Measurements from ENCODE around the gene TRAF3.
"Not testable (repeated sequence)": the region's sequence is repeated elsewhere in the genome, so short reads cannot be mapped to it uniquely, and the experiment has no call there.

The TRAF3 gene

DNA sequence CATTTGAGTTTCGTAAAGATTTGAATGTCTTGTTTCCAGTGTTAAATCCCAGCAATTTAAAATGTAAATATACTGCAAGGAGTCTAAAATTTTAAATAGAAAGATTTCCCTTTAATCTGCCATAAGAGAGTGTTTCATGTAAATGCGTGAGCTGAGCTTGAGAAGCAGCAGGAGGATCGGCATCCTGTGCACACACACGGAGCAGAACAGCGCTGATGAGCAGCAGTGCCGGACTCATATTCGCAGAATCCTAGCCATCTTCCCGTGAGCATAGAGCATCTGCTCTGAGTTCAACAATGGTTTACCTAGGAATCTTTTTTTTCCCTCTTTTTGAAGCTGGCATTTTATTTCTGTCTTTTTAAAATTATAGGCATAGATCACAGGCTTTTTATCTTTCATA is 115.4 kb downstream of the TRAF3 start:
- TF ChIP-seq, protein P1, sequence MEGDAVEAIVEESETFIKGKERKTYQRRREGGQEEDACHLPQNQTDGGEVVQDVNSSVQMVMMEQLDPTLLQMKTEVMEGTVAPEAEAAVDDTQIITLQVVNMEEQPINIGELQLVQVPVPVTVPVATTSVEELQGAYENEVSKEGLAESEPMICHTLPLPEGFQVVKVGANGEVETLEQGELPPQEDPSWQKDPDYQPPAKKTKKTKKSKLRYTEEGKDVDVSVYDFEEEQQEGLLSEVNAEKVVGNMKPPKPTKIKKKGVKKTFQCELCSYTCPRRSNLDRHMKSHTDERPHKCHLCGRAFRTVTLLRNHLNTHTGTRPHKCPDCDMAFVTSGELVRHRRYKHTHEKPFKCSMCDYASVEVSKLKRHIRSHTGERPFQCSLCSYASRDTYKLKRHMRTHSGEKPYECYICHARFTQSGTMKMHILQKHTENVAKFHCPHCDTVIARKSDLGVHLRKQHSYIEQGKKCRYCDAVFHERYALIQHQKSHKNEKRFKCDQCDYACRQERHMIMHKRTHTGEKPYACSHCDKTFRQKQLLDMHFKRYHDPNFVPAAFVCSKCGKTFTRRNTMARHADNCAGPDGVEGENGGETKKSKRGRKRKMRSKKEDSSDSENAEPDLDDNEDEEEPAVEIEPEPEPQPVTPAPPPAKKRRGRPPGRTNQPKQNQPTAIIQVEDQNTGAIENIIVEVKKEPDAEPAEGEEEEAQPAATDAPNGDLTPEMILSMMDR (IDR thresholded peaks at IDR 0.05; ENCODE audit: low read length, missing control alignments) = no peak
- no peak overlapping the region for H3K4me3 ChIP-seq (replicated peaks; ENCODE audit: low read depth, low read length)
- DNase-seq (ENCODE audit: low read depth) = no peak

DNA sequence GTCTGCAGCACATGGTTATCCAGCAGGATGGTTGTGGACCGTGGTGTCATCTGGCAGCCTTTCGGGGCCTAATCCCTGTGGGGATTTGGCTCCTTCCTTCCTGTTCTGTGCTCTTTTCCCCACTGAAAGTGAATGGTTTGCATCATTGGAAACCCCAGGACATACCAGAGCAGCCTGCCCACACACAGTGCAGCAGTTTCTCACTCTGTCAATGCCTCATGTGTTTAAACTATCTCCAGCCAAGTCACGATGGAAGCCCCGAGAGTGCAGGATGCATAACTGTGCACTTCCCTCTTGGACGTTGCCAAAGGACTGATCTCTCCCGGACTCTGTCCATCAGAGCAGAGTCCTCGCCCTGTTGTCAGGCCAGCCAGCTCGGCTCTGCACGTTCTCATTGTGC is 116.2 kb downstream of the TRAF3 start:
- DNase-seq (ENCODE audit: low read depth) = peak; percentile 94
- TF ChIP-seq, protein P1 (IDR thresholded peaks at IDR 0.05; ENCODE audit: low read length, missing control alignments) = no peak
- no peak overlapping the region for H3K4me3 ChIP-seq (replicated peaks; ENCODE audit: low read depth, low read length)

DNA sequence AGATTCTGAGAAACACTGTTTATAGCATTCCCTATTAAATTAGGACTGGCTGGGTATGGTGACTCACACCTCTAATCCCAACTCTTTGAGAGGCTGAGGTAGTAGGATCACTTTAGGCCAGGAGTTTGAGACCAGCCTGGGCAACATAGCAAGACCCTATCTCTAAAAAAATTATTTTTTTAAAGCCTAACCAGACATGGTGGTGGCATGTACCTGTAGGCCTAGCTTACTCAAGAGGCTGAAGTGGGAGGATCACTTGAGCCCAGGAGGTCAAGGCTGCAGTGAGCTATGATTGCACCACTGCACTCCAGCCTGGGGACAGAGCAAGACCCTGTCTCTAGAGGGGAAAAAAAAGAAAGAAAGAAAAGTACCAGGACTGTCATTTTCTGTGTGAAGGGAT is 119.5 kb downstream of the TRAF3 start:
- DNase-seq (ENCODE audit: low read depth); H3K4me3 ChIP-seq (replicated peaks; ENCODE audit: low read depth, low read length): not testable (repeated sequence)

DNA sequence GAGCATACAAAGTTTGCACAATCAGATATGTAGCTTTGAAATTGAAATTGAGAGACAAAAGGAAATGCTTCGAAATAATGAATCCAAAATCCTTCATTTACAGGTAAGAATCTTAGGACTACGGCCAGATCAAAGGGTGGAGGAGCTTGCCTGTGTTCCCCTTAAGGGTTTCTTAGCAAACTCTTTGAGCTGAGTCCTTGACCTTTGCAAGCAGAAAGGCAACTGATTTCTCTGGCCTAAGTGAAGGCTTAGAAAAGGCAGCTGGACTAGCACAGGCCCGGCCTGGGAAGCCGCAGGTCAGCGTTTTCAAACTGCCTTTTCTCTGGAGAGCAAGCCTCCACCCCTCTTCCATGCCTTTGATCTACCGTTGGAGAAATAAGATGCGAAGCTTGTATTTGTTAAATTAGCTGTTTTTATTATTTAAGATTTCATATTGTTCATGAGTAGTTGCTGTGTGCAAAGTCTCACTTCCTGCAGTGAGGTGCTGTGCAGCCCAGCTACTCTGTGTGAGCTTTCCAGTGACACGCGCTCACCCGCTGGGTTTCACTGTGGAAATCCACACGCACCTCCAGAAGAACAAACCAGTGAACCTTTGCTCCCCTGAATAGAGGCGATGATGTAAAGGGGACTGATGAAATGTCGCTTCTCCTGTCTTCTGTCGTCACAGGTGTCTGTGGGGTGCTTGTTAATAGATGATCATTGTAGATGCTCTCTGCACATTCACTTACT is 120.2 kb downstream of the TRAF3 start:
- TF ChIP-seq, protein P1 (IDR thresholded peaks at IDR 0.05; ENCODE audit: low read length, missing control alignments) = no peak
- no peak overlapping the region for H3K4me3 ChIP-seq (replicated peaks; ENCODE audit: low read depth, low read length)
- DNase-seq (ENCODE audit: low read depth) = no peak

DNA sequence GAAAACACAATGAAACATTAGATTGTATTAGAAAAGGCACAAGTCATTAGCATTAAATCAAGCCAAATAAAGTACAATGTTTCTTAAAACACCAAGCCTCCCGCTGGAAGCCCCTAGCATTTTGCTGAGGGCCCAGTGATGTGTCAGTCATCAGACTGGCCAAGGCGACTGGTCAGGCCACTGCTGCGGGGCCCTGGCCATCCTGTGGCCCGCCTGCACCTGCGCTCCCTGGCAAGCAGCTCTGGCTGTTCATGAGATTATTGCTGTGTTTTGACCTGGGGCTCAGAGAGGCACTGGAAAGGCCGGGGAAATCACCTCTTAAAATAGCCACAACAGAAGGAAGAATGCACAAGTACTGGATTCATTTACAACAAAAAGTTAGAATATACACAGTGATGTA is 121.0 kb downstream of the TRAF3 start:
- no peak overlapping the region for H3K4me3 ChIP-seq (replicated peaks; ENCODE audit: low read depth, low read length)
- TF ChIP-seq, protein P1 (IDR thresholded peaks at IDR 0.05; ENCODE audit: low read length, missing control alignments) = no peak
- DNase-seq (ENCODE audit: low read depth) = no peak

DNA sequence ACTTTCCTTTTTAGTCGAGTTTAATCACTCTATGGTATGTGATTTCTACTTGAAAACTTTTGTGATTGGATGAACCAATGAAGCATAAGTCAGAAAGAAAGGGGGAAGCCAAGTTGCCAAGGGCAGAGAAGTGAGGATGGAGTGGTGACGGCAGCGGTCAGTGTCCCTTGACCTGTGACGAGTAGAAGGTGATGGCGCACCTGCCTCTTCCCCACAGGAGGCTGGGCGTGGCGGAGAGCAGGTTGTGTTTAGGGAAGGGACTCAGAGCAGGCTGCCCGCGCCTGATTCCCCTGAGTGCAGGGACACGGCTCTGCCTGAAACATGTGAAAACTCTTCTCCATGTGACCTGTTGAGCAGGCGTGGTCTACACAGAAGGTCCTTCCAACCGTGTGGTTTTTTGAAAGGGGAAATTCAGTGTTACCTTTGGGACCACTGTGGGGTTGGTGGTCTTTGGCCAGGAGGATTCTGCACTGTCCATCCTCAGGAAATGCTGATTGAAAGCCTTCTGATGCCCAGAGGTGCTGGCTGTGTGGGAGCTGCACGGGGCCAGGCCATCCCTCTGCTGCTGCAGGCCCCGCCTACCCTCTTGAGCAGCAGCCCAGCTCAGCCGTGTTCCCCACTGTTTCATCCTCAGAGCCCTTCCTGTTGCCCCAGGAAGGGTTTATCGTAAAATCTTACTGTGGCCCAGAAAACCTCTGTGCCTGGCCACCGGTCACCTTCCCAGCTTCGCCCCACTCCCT is 121.7 kb downstream of the TRAF3 start:
- no peak for DNase-seq (ENCODE audit: low read depth)
- TF ChIP-seq, protein P1 (IDR thresholded peaks at IDR 0.05; ENCODE audit: low read length, missing control alignments) = no peak

DNA sequence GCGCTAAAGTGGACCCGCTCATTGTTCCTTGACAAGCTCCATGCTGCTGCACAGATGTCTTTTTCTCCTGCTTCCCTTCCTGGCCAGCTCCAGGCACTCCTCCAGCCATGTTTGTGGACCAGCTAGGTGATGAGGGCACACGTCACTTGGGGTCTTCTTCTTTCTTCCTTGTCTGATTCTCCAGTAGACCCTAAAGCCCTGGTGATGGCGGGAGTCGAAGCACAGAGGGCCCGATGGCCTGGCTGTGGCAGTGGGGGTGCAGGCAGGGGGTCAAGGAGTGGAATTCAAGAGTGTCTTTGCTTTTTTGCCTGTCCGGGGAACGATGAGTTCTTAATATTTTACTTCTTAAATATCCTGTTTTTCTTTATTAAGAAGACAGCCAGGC is 122.3 kb downstream of the TRAF3 start:
- TF ChIP-seq, protein P1 (IDR thresholded peaks at IDR 0.05; ENCODE audit: low read length, missing control alignments) = no peak
- H3K4me3 ChIP-seq (replicated peaks; ENCODE audit: low read depth, low read length) = no peak overlapping the region
- no peak for DNase-seq (ENCODE audit: low read depth)

More for the DNA sequence above, 121.7 kb downstream of the TRAF3 start:
- H3K4me3 ChIP-seq (replicated peaks; ENCODE audit: low read depth, low read length) = no peak overlapping the region

Measured in fibroblast of pulmonary artery (primary cell).